GM18498 (cell line): ENCODE results near the gene IFI27L1.
A peak's percentile ranks its signal among the peaks of the same experiment; 100 is the strongest.

Experiments used
- ATAC-seq: cut with Tn5 transposase; IDR thresholded peaks from one replicate; pipeline ENCODE4 v1.9.1; 2021; ENCODE audit warnings: mild to moderate bottlenecking, moderate library complexity; ENCODE audit not compliant: unreplicated experiment

The IFI27L1 gene

GRCh38 chr14:94077823-94078222 lies 3.3 kb upstream of the IFI27L1 start:
- no peak for ATAC-seq

- ATAC-seq = no peak
Observed at GRCh38 chr14:94079891-94080620, 1.1 kb upstream of the IFI27L1 start.

DNA sequence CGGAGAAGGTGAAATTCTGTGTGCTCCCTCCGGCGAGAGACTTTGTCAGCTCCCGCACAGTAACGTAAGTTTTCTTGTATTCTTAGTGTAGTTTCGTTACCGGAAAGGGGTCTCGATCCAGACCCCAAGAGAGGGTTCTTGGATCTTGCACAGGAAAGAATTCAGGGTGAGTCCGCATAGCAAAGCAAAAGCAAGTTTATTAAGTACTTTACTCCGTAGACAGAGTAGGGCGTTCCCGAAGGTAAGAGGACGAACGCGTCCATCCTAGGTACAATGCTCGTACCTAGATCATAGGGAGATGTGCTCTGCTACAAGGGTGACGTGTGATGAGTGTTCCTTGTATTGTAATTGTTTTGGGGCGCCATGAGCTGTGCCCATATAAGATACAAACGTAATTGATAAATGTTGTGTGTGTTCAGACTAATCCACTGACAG lies 293 bp downstream of the IFI27L1 start:
- peak; percentile 31 for ATAC-seq

GRCh38 chr14:94087891-94088290 lies 6.8 kb downstream of the IFI27L1 start:
- no peak for ATAC-seq

GRCh38 chr14:94088516-94088915 lies 7.4 kb downstream of the IFI27L1 start:
- no peak for ATAC-seq

GRCh38 chr14:94089479-94089878 lies 8.4 kb downstream of the IFI27L1 start:
- ATAC-seq = no peak

DNA sequence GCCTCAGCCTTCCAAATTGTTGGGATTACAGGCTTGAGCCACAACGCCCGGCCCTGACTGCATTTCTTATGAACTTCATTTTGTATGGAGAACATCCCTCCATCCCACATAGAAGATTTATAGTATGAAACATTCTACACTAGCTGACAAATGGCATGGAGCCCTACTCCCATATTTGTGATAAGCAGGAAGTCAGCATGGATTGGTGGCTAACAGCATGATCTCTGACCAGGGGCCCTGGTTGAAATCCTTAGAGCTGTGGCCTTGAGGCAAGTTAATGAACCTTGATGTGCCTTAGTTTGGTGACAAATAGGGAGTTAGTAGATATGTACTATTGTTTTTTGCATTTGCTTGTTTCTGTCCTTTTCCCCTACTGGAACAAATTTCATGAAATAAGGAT lies 12.3 kb downstream of the IFI27L1 start:
- no peak for ATAC-seq

DNA sequence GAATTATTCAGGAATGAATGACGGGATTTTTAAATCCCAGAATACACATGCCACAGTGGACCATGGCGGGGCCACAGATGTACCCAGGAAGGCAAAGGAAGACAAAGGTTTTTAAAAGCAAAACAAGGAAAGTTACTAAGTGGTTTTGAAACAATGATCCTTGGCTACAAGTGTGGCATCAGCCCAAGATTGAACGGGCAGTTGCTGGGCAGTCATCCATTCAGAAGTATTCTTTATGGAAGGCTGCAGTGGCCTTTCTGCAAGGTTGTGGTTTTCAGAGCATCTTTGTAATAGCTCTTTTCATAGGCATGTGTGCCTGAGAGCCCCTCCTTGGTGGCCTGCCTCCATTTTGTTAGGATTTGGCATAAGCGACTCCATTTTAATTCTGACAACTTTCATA lies 16.0 kb downstream of the IFI27L1 start:
- ATAC-seq = no peak

GRCh38 chr14:94098326-94098992 lies 17.3 kb downstream of the IFI27L1 start:
- no peak for ATAC-seq

DNA sequence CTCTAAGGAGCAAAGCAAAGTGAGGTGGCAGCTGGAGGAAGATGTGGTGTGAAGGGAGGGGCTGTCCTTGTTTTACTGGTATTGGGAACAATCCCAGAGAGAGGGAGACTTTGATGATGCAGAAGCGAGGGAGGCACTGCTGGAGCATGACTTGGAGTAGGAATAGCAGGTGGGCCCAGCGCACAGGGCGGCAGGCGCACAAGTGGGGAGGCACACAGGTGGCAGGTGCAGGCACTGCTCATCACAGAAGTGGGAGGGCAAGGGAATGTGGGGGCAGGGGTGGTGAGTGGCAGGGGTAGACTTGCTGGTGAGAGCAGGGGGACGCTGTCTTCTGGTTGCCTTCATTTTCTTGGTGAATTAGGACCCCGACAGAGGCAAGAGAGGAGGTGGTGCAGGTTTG lies 17.9 kb downstream of the IFI27L1 start:
- ATAC-seq = no peak

- no peak for ATAC-seq
Observed at GRCh38 chr14:94100847-94101246, 19.7 kb downstream of the IFI27L1 start.

GRCh38 chr14:94101748-94102147 lies 20.6 kb downstream of the IFI27L1 start:
- ATAC-seq = no peak

DNA sequence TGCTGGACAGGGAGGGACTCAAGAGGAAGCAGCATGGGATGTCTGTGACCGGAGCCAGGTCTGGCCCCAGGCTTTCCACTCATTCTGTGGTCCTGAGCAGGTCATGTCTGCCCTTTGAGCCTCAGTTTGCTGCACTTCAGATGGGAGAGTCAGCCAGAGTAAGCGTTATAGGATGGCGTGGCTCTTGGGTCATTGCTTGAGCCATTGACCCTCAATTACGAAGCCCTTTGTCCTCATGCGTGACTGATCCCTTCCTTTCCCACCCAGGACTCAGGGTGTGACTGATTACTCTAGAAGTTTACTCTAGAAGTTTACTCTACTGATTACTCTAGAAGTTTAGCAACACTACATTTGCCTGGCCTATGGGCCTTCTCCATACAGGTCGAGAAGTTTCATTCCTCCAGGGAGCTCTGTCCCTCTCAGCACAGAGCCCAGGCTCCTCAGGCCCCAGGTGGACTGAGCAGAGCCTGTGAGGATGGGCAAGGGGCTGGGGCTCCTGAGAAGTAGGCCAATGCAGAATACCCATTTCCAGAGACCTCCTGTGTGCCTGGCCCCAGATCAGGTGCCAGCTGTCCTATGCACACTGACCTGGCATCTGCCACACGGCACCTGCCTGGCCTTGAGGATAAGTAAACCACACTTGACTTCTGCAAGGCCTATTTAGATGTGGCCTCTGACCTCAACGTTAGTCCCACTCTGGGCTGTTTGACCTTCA lies 21.8 kb downstream of the IFI27L1 start:
- ATAC-seq = no peak

DNA sequence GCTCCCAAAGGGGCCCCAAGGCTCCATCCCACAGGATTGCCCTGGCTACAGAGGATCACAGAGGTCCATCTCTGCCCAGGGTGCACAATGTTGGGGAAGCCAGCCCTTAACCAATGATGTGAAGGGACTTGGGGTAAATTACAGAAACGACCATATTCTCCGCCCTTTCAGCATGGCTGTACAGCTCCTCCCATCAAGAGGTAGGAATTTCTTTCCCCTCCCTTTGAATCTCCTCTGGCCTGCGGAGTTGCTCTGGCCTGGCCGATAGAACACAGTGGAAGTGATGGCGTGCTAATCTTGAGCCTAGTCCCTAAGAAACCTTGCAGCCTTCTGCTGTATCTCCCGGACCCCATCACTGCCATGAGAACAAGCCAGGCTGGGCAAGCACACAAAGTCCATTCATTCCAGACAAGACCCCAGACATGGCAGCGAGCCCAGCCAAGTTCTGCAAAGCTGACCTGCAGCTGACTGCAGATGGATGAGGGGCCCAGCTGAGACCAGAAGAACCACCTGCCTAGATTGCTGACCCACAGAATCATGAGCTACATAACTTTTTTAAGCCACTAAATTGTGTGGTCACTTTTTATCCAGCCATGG lies 22.5 kb downstream of the IFI27L1 start:
- ATAC-seq = no peak

DNA sequence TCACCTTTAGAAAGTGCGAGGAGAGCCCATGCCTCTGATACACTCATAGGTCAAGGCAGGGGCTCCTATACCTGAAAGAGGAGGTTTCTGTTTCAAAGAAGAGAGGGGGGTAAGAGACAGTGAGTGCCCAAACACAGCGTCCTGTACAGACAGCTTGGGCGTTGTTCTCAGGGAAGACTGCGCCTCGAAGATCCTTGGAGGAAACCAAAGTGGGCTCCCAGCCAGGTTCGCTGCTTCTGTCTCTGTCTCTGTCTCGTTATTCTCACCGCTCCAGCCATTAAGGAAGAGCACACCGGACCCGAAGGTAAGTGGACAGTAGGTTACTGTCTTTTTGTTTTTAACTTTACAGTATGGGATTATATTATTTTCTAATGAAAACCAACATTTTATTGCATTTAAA lies 23.6 kb downstream of the IFI27L1 start:
- ATAC-seq = no peak

- no peak for ATAC-seq
Observed at GRCh38 chr14:94109915-94110250, 28.8 kb downstream of the IFI27L1 start.

- no peak for ATAC-seq
Observed at GRCh38 chr14:94110552-94111181, 29.6 kb downstream of the IFI27L1 start, which contains the start of gene IFI27. Gene IFI27, plus strand, starts transcription at chr14:94110736.

GRCh38 chr14:94111276-94112095 lies 30.4 kb downstream of the IFI27L1 start:
- ATAC-seq = no peak

GRCh38 chr14:94112513-94113063 lies 31.5 kb downstream of the IFI27L1 start:
- no peak for ATAC-seq

DNA sequence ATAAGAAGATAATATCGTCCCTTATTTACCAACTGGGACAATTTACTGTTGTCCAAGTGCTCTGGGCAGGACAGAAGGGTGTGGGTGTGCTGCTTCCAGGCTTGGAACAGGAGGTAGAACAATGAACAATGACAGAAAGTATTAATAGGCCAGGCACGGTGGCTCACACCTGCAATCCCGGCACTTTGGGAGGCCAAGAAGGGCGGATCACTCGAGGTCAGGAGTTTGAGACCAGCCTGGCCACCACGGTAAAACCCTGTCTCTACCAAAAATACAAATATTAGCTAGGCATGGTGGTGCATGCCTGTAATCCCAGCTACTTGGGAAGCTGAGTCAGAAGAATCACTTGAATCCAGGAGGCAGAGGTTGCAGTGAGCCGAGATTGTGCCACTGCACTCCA lies 32.0 kb downstream of the IFI27L1 start:
- no peak for ATAC-seq
